ENCODE results near the gene MUC12. TPM values are rescaled to one million over a fixed set of nuclear protein-coding genes. Genes with fewer than 3 reads are reported as not detected.
A peak's percentile ranks its signal among the peaks of the same experiment; 100 is the strongest.

The MUC12 gene
- total RNA-seq, 1 experiment from 2014 or later = 11.5 TPM

DNA sequence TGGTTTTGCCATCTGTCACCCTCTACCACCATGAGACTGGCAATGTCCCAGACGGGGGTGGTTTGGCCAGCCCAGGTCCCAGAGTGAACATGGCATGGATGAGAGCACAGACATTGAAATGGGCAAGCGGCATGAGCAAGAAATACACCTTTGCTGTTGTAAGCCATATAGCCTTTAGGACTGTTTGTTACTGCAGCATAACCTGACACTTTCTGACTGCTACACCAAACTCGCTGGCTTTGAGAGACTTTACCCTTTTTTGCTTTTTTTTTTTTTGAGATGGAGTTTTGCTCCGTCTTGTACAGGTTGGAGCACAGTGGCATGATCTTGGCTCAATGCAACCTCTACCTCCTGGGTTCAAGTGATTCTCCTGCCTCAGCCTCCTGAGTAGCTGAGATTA lies 25.2 kb upstream of the MUC12 start:
- no peaks in the 10 kb centered on the region for H3K23me2 ChIP-seq (ENCODE audit: insufficient read length, low read depth, low read length, poor library complexity, severe bottlenecking)
- H3K4me1 ChIP-seq (ENCODE audit: insufficient read depth, low read length) = peaks cover 2% of the 10 kb centered on the region; the same call in 1 of the 2 replicates
- no peaks in the 10 kb centered on the region for H3K9me3 ChIP-seq (ENCODE audit: control insufficient read depth, low read depth, low read length)
- H3K36me3 Mint-ChIP-seq (ENCODE audit: insufficient read depth in 1 of 3, low read depth in 3 of 3) = peaks cover 8 to 18% (median 12%) of the 10 kb centered on the region in 3 experiments
- no peak overlapping the region for H4K91ac ChIP-seq (ENCODE audit: insufficient read length, low read depth, low read length)
- H2BK120ac ChIP-seq (ENCODE audit: low read depth, low read length, poor library complexity, severe bottlenecking) = no peak overlapping the region
- H3K4me1 Mint-ChIP-seq = peaks cover 35 to 40% of the 10 kb centered on the region in 2 experiments
- H4K8ac ChIP-seq (replicated peaks; ENCODE audit: insufficient read length, low read depth, low read length) = no peak overlapping the region
- H2BK5ac ChIP-seq (ENCODE audit: insufficient read length, low read length) = no peak overlapping the region
- H2BK12ac ChIP-seq (ENCODE audit: insufficient read length, low read depth, low read length) = peak overlapping the region; percentile 84
- no peaks in the 10 kb centered on the region for H3K79me1 ChIP-seq (ENCODE audit: insufficient read depth, low read depth, low read length, poor library complexity, severe bottlenecking)
- H2BK15ac ChIP-seq (ENCODE audit: low read depth, low read length) = no peak overlapping the region
- H2BK20ac ChIP-seq (ENCODE audit: low read depth, low read length, poor library complexity, severe bottlenecking) = no peak overlapping the region
- H3K27me3 ChIP-seq (ENCODE audit: insufficient read depth, low read length) = no peaks in the 10 kb centered on the region
- H3K4ac ChIP-seq (ENCODE audit: low read depth, low read length) = no peak overlapping the region
- no CpG with 5 or more reads among the region's 4 CpGs for WGBS (ENCODE audit: extremely low coverage, insufficient read length, low lambda C conversion rate)
- no peak overlapping the region for H2AFZ ChIP-seq (ENCODE audit: low read length)
- no peak overlapping the region; a peak in 1 of 5 replicates for H3K4me3 Mint-ChIP-seq
- no peak overlapping the region for H3K14ac ChIP-seq (ENCODE audit: insufficient read depth, low read length)
- peaks cover 2% of the 10 kb centered on the region; the same call in 1 of the 2 replicates for H3K27me3 Mint-ChIP-seq (ENCODE audit: low read depth)
- H3K4me2 ChIP-seq (ENCODE audit: insufficient read depth, insufficient read length, low read length) = no peak overlapping the region
- no peak overlapping the region for H3K56ac ChIP-seq (ENCODE audit: insufficient read length, low read depth, low read length)
- no peak overlapping the region for H4K5ac ChIP-seq (ENCODE audit: insufficient read length, low read depth, low read length)
- no peak overlapping the region for H3K23ac ChIP-seq (ENCODE audit: insufficient read length, low read depth, low read length)
- H3K9ac ChIP-seq (ENCODE audit: extremely low read depth, insufficient read length, low read length) = no peak overlapping the region
- peaks cover 21 to 24% of the 10 kb centered on the region in 2 experiments for H3K9me3 Mint-ChIP-seq
- H3T11ph ChIP-seq (ENCODE audit: low read length) = no peak overlapping the region
- peak overlapping the region in 2 of 3 experiments; percentile 73 to 82; a peak in 2 of 7 replicates for H3K27ac Mint-ChIP-seq
- H3K79me2 ChIP-seq (ENCODE audit: insufficient read depth, low read length) = no peaks in the 10 kb centered on the region
- no peak overlapping the region for H2AK5ac ChIP-seq (ENCODE audit: insufficient read length, low read length)
- H3K18ac ChIP-seq (ENCODE audit: insufficient read length, low read depth, low read length) = no peak overlapping the region
- no peaks in the 10 kb centered on the region for H4K20me1 ChIP-seq (ENCODE audit: control insufficient read depth, insufficient read depth, insufficient read length)
- TF ChIP-seq, protein P1, sequence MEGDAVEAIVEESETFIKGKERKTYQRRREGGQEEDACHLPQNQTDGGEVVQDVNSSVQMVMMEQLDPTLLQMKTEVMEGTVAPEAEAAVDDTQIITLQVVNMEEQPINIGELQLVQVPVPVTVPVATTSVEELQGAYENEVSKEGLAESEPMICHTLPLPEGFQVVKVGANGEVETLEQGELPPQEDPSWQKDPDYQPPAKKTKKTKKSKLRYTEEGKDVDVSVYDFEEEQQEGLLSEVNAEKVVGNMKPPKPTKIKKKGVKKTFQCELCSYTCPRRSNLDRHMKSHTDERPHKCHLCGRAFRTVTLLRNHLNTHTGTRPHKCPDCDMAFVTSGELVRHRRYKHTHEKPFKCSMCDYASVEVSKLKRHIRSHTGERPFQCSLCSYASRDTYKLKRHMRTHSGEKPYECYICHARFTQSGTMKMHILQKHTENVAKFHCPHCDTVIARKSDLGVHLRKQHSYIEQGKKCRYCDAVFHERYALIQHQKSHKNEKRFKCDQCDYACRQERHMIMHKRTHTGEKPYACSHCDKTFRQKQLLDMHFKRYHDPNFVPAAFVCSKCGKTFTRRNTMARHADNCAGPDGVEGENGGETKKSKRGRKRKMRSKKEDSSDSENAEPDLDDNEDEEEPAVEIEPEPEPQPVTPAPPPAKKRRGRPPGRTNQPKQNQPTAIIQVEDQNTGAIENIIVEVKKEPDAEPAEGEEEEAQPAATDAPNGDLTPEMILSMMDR (conservative IDR thresholded peaks at IDR 0.05) = no peak
- no peak overlapping the region for H3K27ac ChIP-seq (ENCODE audit: insufficient read length, low read depth, low read length)
- DNase-seq = no peak

Data from H9 (cell line).